Measurements from ENCODE around the gene PRR23C. TPM values are rescaled to one million over a fixed set of nuclear protein-coding genes. Genes with fewer than 3 reads are reported as not detected.

The PRR23C gene
- total and polyA plus RNA-seq, 2 experiments from 2014 or later = not detected

DNA sequence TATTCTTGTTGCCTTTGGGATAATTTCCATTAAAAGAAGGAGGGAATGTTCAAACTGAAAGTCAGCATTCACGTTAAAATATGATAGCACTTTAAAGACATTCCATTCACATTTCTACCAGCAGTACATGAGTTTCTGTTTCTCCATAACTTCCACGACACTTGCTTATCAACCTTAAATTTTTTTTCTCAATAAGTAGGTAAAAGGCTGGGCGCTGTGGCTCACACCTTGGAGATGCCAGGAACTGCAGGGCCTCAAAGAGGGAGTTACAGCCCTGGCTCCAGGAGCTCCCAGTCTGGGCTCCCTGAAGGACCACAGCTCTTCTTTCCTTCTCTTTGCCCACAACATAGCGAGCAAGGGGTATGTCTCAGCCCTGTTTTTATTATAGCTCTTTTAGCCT lies 42.9 kb upstream of the PRR23C start:
- Histone ChIP-seq H3K36me3 (ENCODE audit: insufficient read depth) (no peaks in the 10 kb centered on the region), H3K4me3 (no peak overlapping the region), H3K27ac (ENCODE audit: low read depth) (no peak overlapping the region), H2AFZ (no peak overlapping the region), H3K4me1 (ENCODE audit: insufficient read depth) (no peaks in the 10 kb centered on the region), H3K9me2 (ENCODE audit: insufficient read depth) (no peaks in the 10 kb centered on the region), H3K27me3 (ENCODE audit: insufficient read depth) (no peaks in the 10 kb centered on the region), H3F3A (replicated peaks; ENCODE audit: low read depth) (no peaks in the 10 kb centered on the region), H3K79me2 (replicated peaks; ENCODE audit: insufficient read depth) (no peaks in the 10 kb centered on the region), H3K4me2 (no peak overlapping the region), H4K20me1 (replicated peaks; ENCODE audit: insufficient read depth) (no peaks in the 10 kb centered on the region)
- H3K36me3 Mint-ChIP-seq (ENCODE audit: low read depth) = peaks cover 3% of the 10 kb centered on the region; the same call in 1 of the 3 replicates
- no peak overlapping the region for H3K4me3 Mint-ChIP-seq
- no peaks in the 10 kb centered on the region for H3K27me3 Mint-ChIP-seq (ENCODE audit: insufficient read depth, low read depth, poor library complexity)
- no peak overlapping the region for H3K27ac Mint-ChIP-seq
- DNase-seq (ENCODE audit: low spot score) = no peak
- H3K9me3 Mint-ChIP-seq = peaks cover 9% of the 10 kb centered on the region
- TF ChIP-seq ZNF114 (CRISPR knock-in tag; IDR thresholded peaks at IDR 0.05) (no peak), JUNB (IDR thresholded peaks at IDR 0.05; ENCODE audit: unreplicated experiment) (no peak), ZNF331 (CRISPR knock-in tag; IDR thresholded peaks at IDR 0.05; ENCODE audit: low read depth) (no peak), ETS1 (IDR thresholded peaks at IDR 0.05) (no peak), EZH2 (IDR thresholded peaks at IDR 0.05; ENCODE audit: low read depth, unreplicated experiment) (no peak), STAT1 (IDR thresholded peaks at IDR 0.05; ENCODE audit: unreplicated experiment) (no peak), CREB1 (CRISPR knock-in tag; IDR thresholded peaks at IDR 0.05; ENCODE audit: low read depth) (no peak), EZH2phosphoT487 (IDR thresholded peaks at IDR 0.05; ENCODE audit: unreplicated experiment) (no peak), NANOG (IDR thresholded peaks at IDR 0.05; ENCODE audit: borderline replicate concordance) (no peak), ZNF462 (CRISPR knock-in tag; IDR thresholded peaks at IDR 0.05) (no peak), POLR2AphosphoS5 (IDR thresholded peaks at IDR 0.05; ENCODE audit: low read depth) (no peak)
- TF ChIP-seq, protein P1, sequence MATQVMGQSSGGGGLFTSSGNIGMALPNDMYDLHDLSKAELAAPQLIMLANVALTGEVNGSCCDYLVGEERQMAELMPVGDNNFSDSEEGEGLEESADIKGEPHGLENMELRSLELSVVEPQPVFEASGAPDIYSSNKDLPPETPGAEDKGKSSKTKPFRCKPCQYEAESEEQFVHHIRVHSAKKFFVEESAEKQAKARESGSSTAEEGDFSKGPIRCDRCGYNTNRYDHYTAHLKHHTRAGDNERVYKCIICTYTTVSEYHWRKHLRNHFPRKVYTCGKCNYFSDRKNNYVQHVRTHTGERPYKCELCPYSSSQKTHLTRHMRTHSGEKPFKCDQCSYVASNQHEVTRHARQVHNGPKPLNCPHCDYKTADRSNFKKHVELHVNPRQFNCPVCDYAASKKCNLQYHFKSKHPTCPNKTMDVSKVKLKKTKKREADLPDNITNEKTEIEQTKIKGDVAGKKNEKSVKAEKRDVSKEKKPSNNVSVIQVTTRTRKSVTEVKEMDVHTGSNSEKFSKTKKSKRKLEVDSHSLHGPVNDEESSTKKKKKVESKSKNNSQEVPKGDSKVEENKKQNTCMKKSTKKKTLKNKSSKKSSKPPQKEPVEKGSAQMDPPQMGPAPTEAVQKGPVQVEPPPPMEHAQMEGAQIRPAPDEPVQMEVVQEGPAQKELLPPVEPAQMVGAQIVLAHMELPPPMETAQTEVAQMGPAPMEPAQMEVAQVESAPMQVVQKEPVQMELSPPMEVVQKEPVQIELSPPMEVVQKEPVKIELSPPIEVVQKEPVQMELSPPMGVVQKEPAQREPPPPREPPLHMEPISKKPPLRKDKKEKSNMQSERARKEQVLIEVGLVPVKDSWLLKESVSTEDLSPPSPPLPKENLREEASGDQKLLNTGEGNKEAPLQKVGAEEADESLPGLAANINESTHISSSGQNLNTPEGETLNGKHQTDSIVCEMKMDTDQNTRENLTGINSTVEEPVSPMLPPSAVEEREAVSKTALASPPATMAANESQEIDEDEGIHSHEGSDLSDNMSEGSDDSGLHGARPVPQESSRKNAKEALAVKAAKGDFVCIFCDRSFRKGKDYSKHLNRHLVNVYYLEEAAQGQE (IDR thresholded peaks at IDR 0.05; ENCODE audit: unreplicated experiment) = no peak
- TF ChIP-seq, protein P2, sequence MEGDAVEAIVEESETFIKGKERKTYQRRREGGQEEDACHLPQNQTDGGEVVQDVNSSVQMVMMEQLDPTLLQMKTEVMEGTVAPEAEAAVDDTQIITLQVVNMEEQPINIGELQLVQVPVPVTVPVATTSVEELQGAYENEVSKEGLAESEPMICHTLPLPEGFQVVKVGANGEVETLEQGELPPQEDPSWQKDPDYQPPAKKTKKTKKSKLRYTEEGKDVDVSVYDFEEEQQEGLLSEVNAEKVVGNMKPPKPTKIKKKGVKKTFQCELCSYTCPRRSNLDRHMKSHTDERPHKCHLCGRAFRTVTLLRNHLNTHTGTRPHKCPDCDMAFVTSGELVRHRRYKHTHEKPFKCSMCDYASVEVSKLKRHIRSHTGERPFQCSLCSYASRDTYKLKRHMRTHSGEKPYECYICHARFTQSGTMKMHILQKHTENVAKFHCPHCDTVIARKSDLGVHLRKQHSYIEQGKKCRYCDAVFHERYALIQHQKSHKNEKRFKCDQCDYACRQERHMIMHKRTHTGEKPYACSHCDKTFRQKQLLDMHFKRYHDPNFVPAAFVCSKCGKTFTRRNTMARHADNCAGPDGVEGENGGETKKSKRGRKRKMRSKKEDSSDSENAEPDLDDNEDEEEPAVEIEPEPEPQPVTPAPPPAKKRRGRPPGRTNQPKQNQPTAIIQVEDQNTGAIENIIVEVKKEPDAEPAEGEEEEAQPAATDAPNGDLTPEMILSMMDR (conservative IDR thresholded peaks at IDR 0.05; ENCODE audit: low read depth in 2 of 2) = no peak
- no peaks in the 10 kb centered on the region for H3K4me1 Mint-ChIP-seq
- ATAC-seq = no peak

Data from GM23338 (cell line).